ENCODE measurements around the gene PAX6. TPM values are rescaled to one million over a fixed set of nuclear protein-coding genes. Genes with fewer than 3 reads are reported as not detected.

Gene PAX6
- total RNA-seq, 1 donor from 2014 or later: not detected

GRCh38 chr11:31847761-31848160 lies 36.6 kb upstream of the PAX6 start:
- Mint-ChIP-seq H3K9me3 (no peaks in the 10 kb centered on the region), H3K27me3 (peaks cover 8% of the 10 kb centered on the region), H3K4me1 (no peaks in the 10 kb centered on the region), H3K4me3 (no peak overlapping the region), H3K36me3 (ENCODE audit: low read depth) (no peaks in the 10 kb centered on the region), H3K27ac (no peak overlapping the region)
- DNase-seq (no peak), ATAC-seq (ENCODE audit: low read depth) (no peak)
- ChIA-PET CTCF (no interaction called here), POLR2A (no interaction called here)
- no peak for TF ChIP-seq CTCF (IDR thresholded peaks at IDR 0.05)
- intact Hi-C loops (cut with micrococcal nuclease): no loop called here

GRCh38 chr11:31845331-31845730 lies 34.2 kb upstream of the PAX6 start:
- Mint-ChIP-seq H3K4me1 (no peaks in the 10 kb centered on the region), H3K9me3 (no peaks in the 10 kb centered on the region), H3K4me3 (no peak overlapping the region), H3K27ac (no peak overlapping the region), H3K36me3 (ENCODE audit: low read depth) (no peaks in the 10 kb centered on the region), H3K27me3 (peaks cover 17% of the 10 kb centered on the region)
- intact Hi-C loops (cut with micrococcal nuclease): no loop called here
- DNase-seq (no peak), ATAC-seq (ENCODE audit: low read depth) (no peak)
- TF ChIP-seq CTCF (IDR thresholded peaks at IDR 0.05): no peak
- CTCF ChIA-PET: no interaction called here
- POLR2A ChIA-PET: no interaction called here

- H3K27ac Mint-ChIP-seq: no peak overlapping the region
- no peak for DNase-seq
- H3K4me1 Mint-ChIP-seq: no peaks in the 10 kb centered on the region
- no peak overlapping the region for H3K4me3 Mint-ChIP-seq
- POLR2A ChIA-PET: no interaction called here
- ATAC-seq (ENCODE audit: low read depth): no peak
- intact Hi-C loops (cut with micrococcal nuclease): no loop called here
- no peaks in the 10 kb centered on the region for H3K9me3 Mint-ChIP-seq
- peaks cover 20% of the 10 kb centered on the region for H3K27me3 Mint-ChIP-seq
- CTCF ChIA-PET: no interaction called here
- no peaks in the 10 kb centered on the region for H3K36me3 Mint-ChIP-seq (ENCODE audit: low read depth)
- no peak for TF ChIP-seq CTCF (IDR thresholded peaks at IDR 0.05)
These were observed 33.2 kb upstream of the PAX6 start for GRCh38 chr11:31844351-31844750.

- ATAC-seq (ENCODE audit: low read depth): no peak
- Mint-ChIP-seq H3K36me3 (ENCODE audit: low read depth) (no peaks in the 10 kb centered on the region), H3K27me3 (peaks cover 24% of the 10 kb centered on the region), H3K27ac (no peak overlapping the region), H3K4me1 (no peaks in the 10 kb centered on the region), H3K4me3 (no peak overlapping the region), H3K9me3 (no peaks in the 10 kb centered on the region)
- no peak for DNase-seq
- intact Hi-C loops (cut with micrococcal nuclease): no loop called here
- POLR2A ChIA-PET: no interaction called here
- CTCF ChIA-PET: no interaction called here
- no peak for TF ChIP-seq CTCF (IDR thresholded peaks at IDR 0.05)
These were observed 30.3 kb upstream of the PAX6 start for GRCh38 chr11:31841435-31841834.

GRCh38 chr11:31834237-31834636 lies 23.1 kb upstream of the PAX6 start:
- no peak overlapping the region for H3K27ac Mint-ChIP-seq
- H3K4me1 Mint-ChIP-seq: no peaks in the 10 kb centered on the region
- DNase-seq: no peak
- intact Hi-C loops (cut with micrococcal nuclease): loop anchor here (5.0 kb wide), 1 partner anchor 37 kb away; no protein-coding TSS in a partner anchor
- ATAC-seq (ENCODE audit: low read depth): no peak
- ChIA-PET POLR2A (no interaction called here), CTCF (no interaction called here)
- no peak overlapping the region for H3K4me3 Mint-ChIP-seq
- H3K27me3 Mint-ChIP-seq: peaks cover 26% of the 10 kb centered on the region
- no peaks in the 10 kb centered on the region for H3K9me3 Mint-ChIP-seq
- H3K36me3 Mint-ChIP-seq (ENCODE audit: low read depth): no peaks in the 10 kb centered on the region
- no peak for TF ChIP-seq CTCF (IDR thresholded peaks at IDR 0.05)

Measured in activated B cell treated with CpG ODN at 0.5 μM for 24 hours (primary cell).